Measurements from ENCODE around the gene LIMS3. TPM values are rescaled to one million over a fixed set of nuclear protein-coding genes. Genes with fewer than 3 reads are reported as not detected.
"Not testable (repeated sequence)": the region's sequence is repeated elsewhere in the genome, so short reads cannot be mapped to it uniquely, and the experiment has no call there.

The LIMS3 gene, protein sequence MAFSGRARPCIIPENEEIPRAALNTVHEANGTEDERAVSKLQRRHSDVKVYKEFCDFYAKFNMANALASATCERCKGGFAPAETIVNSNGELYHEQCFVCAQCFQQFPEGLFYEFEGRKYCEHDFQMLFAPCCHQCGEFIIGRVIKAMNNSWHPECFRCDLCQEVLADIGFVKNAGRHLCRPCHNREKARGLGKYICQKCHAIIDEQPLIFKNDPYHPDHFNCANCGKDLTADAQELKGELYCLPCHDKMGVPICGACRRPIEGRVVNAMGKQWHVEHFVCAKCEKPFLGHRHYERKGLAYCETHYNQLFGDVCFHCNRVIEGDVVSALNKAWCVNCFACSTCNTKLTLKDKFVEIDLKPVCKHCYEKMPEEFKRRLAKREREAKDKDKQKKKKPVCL
- not detected for polyA plus RNA-seq (2012; ENCODE audit: insufficient read depth, insufficient read length)

DNA sequence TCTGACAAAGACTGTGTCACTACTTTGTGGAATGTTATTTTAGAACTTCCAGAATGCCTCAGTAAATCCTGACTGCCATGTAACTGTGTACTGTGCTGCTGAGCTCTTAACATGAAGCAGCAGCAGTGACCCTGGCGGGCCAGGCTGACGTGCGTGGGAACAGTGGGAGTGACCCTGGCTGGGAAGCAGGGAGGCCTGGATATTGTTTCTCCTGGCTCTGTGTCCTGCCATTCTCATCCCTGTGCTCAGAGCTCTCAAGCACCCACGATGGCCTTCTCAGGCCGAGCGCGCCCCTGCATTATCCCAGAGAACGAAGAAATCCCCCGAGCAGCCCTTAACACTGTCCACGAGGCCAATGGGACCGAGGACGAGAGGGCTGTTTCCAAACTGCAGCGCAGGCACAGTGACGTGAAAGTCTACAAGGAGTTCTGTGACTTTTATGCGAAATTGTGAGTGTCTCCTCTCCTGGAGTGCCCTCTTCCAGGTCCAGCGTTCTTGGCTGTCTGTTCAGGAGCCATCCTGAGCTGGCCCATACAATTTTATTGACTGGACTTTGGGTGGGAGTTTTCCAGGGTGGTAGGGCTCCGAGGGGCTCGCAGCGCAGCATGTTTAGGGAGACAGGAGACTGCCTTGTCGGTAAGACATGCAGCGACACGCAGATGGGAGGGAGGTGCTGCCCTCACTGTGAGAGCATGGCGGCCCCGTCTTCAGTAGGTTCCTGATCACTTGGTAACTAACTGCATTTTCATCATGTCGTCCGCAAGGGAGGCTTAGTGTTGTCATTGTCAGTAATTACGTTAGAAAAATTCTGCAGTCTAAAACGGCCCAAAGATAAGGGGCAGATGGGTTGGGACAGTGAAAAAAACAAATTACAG, at the start of gene LIMS3:
LIMS3 (plus strand) TSS at position 227 of the 875 bp plus-strand sequence; CDS start at position 268, 41 bp downstream.
- not testable (repeated sequence) for DNase-seq (ENCODE audit: low read depth, low spot score); H3K4me3 ChIP-seq (ENCODE audit: low read length)

DNA sequence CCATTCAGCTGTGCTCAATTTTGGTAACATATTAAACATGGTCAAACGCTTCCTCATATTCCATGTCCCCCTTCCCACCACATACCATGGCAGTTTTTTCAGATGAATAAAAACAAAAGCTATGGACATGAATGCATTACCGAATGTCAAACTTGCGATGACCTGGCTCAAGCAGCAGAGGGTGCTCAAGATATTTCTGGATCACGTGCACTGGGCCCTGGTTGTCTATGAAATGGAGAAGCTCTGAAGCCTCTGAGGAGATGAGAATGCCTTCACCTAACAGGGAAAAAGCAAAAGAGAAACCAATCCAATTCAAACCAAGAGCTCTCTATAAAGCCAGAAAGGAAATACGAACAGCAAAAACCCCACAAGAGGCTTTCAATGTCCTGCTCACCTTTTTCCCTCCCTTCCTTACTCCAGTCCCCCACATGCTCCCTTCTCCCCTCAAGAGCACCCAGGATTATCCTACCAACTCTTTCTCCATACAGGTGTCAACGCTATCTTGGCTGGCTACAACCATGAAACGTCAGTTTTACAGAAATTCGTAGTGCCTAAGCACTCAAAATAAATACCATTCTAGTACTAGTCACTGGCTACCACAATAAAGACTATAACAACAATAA, 27.2 kb upstream of the LIMS3 start:
- DNase-seq (ENCODE audit: low read depth, low spot score); H3K4me3 ChIP-seq (ENCODE audit: low read length): not testable (repeated sequence)

DNA sequence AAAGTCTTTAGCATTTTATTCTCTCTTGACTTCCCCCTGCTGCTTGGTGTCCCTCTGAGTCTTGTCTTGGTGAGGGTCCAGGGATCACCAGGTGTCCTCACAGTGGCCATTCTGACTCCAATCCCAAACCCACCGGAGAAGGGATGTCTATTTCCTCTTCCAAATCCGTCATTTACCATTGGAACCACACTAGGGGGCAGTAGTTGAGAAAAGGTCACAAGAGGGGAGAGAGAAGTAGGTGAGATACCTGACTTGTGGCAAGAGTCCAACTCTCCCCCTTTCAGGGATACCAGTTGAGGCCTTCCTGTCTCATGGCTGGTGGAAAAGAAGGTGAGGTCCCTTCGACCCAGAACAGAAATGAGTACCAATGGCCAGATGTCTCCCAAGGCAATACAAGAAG, 21.9 kb upstream of the LIMS3 start:
- not testable (repeated sequence) for H3K4me3 ChIP-seq (ENCODE audit: low read length); DNase-seq (ENCODE audit: low read depth, low spot score)

DNA sequence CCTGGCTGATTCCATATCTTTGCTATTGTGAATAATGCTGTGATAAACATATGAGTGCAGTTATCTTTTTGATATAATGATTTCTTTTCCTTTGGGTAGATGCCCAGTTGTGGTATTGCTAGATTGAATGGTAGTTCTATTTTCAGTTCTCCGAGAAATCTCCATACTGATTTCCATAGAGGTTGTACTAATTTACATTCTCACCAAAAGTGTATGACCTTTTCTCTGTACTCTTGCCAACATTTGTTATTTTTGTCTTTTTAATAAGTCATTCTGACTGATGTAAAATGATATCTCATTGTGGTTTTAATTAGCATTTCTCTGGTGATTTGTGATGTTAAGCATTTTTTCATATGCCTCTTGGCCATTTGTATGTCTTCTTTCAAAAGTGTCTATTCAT, 16.4 kb upstream of the LIMS3 start:
- H3K4me3 ChIP-seq (ENCODE audit: low read length); DNase-seq (ENCODE audit: low read depth, low spot score): not testable (repeated sequence)

DNA sequence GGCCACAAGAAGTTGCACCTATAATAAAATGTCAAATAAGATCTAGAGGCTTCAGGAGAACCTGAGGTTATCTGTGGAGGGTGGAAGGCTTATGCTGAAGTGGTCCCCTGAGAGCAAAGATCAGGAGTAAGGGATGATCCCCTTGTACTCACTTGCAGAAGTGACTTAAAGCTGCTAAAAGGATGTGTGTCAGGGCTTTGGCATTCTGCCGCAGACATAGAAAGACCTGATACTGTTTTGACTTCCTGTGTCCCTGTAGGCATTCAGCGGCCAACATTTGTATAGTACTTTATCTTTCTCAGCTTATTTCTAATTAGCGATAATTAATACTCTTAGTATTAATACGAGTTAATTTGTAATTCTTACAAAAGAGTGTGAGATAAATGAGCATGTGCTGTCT, 10.1 kb upstream of the LIMS3 start:
- not testable (repeated sequence) for DNase-seq (ENCODE audit: low read depth, low spot score); H3K4me3 ChIP-seq (ENCODE audit: low read length)

DNA sequence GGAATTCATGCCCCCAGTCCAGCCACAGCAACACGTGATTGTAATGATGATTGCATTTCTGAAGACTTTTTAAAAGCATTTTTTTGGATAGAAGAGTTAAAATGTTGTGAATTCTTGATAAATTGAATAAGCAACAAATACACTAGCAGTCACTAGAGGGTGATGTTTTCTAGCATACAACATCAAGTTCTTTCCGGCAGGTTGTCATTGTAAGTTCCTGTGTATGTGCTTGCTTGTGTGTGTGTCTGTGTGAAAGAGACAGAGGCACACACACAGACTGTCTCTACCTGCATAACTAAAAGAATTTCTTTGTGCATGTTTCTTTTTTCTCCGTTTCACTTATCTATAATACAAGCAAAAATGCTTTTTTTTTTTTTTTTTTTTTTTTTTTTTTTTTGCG, 8.6 kb upstream of the LIMS3 start:
- not testable (repeated sequence) for H3K4me3 ChIP-seq (ENCODE audit: low read length); DNase-seq (ENCODE audit: low read depth, low spot score)

DNA sequence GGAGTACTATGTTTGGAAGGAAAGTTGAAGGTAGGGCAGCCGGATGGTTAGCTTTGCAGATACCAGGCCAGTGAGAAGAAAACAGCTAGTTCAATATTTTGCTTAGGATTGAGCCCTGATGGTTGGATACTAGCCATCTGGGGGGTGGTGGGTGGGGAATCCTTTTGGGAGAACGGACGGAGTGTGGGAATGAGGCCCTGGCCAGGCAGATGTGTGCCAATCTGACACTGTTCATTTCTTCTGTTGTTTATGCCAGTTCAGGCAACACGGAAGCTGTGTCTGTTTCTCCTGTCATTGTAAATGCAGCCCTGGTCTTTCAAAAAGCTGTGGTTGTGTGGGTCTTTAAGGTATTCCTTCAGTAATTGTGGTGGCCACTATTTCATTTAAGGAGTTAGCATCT, 7.5 kb upstream of the LIMS3 start:
- DNase-seq (ENCODE audit: low read depth, low spot score); H3K4me3 ChIP-seq (ENCODE audit: low read length): not testable (repeated sequence)

DNA sequence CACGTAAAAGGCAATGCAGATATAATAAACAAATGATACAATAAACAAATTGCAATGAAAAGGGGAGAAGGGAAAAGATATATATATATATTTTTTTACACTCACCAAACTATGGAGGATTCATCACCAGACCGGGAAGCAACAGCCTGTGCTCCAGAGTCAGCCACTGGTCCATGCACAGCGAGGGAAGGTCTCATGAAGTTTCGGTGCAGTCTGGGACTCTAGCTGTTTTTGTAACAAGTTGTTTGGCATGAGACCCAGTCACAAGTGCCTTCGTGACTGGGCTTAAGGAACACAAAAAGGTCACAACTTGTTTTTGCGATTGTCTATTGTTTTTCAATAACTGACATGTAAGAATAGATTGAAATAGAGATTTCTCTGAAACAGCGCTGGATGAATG, 4.8 kb upstream of the LIMS3 start:
- not testable (repeated sequence) for H3K4me3 ChIP-seq (ENCODE audit: low read length); DNase-seq (ENCODE audit: low read depth, low spot score)

DNA sequence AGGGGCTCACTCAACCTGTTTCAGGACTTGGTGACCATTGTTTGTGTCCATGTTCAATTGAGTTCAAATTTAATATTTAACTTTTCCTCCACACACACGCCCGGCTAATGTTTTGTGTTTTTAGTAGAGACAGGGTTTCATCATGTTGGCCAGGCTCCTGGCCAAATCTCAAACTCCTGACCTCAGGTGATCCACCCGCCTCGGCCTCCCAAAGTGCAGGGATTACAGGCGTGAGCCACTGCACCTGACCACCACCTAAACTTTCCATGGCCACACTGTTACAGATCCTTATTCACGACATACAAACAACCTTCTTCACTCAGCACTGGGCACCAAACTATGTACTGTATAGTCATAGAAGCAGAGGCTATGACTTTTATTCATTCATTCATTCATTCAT, 4.3 kb upstream of the LIMS3 start:
- not testable (repeated sequence) for H3K4me3 ChIP-seq (ENCODE audit: low read length); DNase-seq (ENCODE audit: low read depth, low spot score)

DNA sequence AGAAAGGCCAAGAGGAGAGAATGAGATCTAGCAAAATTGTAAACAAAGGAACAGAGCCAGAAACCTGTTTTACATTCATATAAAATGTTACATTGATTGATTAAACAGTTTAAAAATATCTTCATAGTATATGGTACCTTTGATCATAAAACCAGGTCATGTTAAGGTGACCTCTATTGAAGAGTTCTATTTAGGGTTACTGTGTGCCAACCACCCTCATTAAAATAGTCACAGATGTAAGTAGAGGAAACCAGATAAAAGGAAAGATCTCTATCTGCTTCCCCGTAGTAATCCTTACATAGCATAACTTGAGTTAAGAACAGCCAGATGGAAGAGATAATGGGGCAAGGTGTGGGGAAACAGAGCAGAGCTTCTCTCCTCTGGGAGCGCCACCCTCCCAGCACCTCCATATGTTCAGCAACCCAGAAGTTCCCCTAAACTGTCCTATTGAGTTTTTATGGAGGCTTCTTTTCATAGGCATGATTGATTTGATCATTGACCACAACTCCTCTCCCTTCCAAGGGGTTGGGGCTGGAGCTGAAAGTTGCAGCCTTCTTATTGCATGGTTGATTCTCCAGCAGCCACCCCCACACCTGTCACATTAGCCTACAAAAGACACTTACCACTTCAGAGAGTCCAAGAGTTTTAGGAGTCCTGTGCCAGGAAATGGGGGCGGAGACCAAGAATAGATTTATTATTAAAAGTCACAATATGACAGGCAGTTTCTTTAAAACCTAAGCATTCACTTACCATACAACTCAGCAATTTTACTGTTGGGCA, 3.2 kb upstream of the LIMS3 start:
- H3K4me3 ChIP-seq (ENCODE audit: low read length); DNase-seq (ENCODE audit: low read depth, low spot score): not testable (repeated sequence)

DNA sequence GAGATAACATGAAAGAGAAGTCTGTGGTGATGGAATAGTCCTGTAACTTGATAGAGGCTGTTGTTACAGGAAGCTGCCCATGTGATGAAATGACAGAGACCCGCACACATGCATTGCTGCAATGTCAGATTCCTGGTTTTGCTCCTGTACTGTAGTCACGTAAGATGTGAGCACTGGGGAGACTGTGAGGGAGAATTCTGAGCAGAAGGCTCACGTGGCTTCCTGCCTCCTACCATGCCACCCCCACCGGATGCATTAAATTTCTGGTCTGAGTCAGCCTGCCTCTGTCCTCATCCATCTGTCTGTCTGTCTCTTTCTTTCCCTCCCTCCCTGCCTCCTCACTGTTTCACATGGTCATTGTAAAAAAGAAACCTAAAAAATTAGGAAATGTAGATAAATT, 2.3 kb upstream of the LIMS3 start:
- not testable (repeated sequence) for DNase-seq (ENCODE audit: low read depth, low spot score); H3K4me3 ChIP-seq (ENCODE audit: low read length)

DNA sequence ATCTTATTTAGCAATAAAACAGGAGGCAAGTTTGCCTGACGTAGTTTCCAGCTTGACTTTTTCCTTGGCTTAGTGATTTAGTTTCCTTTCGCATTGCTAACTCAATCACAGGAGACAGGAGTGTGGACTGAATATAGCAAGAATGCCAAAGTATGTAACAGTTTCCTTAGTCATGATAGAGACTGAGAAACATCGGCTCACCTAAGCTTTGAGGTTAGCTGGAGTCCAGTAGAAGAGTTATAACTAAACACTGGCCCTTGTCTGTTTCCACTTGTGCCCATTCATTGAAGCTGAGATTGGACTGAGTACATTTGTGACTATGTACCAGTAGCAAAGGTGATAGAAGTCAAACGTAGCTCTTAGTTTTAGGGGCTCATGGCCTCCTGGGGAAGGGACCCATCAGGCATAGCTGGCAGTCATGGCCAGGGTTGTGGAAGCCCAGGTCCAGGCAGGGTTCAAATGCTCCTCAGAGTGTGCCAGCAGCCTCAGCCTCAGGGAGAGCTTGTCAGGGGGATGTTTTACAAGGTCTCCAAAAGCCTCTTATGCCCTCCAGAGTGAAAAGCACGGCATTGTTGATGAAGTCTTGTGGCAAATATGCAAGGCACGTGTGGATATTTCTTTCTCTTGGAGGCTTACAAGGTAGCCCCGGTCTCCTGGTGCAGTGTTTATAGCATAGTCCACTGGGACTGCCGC, 573 bp upstream of the LIMS3 start:
- not testable (repeated sequence) for H3K4me3 ChIP-seq (ENCODE audit: low read length); DNase-seq (ENCODE audit: low read depth, low spot score)

DNA sequence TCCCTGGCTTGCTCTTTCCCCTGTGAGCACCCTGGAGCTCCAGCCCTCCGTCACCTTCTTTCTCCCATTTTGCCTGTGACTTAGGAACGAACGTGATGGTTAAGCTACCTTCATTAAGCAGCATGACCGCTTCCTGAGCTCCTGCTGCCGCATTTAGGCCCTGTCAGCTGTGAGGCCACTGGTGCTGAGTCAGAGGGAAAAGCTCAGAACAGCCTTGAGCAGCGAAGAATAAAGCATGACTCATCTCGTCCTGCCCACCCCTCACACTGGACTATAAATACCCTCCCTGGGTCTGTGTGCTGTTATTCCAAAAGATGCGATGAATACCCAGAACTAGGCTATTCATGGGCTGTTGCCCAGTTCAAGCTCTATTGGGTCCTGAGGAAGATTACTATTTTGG, 7.3 kb downstream of the LIMS3 start:
- H3K4me3 ChIP-seq (ENCODE audit: low read length); DNase-seq (ENCODE audit: low read depth, low spot score): not testable (repeated sequence)

DNA sequence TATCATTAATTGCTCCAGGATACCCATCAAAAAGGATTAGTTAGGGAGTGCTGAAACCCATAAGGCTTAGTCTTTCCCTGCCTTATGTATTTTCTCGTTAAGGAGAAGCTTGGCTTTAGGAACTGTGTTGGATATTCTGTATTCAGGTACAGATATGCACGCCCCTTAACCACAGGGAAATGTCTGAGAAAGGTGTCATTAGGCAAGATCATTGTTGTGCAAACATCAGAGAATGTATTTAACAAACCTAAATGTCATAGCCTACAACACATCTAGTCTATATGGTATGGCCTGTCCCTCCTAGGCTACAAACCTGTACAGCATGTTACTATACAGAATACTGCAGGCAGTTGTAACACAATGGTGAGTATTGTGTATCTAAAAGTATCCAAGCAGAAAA, 10.1 kb downstream of the LIMS3 start:
- not testable (repeated sequence) for DNase-seq (ENCODE audit: low read depth, low spot score); H3K4me3 ChIP-seq (ENCODE audit: low read length)

DNA sequence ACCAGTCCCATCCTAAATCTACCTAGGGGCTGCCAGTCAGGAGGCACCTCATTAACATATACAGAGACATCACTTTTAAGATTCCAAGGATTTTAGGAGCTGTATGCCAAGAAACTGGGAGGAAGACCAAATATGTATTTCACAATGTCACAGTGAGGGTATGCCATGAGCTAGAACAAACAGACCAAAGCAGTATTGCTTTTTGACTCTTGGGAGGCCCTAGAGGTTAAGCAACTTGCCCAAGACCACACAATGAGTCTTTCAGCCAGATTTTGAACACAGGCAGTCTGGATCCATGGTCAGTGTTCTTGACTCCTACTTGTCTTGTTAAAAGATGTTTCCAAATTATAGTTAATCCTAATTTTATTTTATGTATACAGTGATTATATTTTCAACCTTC, 12.3 kb downstream of the LIMS3 start:
- DNase-seq (ENCODE audit: low read depth, low spot score); H3K4me3 ChIP-seq (ENCODE audit: low read length): not testable (repeated sequence)

DNA sequence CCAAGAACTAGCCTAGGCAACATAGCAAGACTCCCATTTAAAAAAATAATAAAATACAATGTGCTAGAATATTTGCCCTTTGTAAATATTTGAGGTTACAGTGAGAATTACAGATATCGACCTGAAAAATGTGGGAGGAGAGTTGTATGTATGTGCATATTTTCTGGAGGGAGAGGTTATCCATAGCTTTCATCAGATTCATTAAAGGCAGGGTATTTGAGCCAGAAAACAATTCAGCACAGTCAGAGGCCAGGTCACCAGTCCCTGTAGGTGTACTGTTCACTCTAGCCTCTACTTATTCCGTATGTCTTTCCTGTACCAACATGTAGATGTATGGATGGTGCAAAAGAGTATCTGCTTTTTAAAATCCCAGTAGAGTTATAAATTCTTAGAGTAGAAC, 15.4 kb downstream of the LIMS3 start:
- DNase-seq (ENCODE audit: low read depth, low spot score); H3K4me3 ChIP-seq (ENCODE audit: low read length): not testable (repeated sequence)

DNA sequence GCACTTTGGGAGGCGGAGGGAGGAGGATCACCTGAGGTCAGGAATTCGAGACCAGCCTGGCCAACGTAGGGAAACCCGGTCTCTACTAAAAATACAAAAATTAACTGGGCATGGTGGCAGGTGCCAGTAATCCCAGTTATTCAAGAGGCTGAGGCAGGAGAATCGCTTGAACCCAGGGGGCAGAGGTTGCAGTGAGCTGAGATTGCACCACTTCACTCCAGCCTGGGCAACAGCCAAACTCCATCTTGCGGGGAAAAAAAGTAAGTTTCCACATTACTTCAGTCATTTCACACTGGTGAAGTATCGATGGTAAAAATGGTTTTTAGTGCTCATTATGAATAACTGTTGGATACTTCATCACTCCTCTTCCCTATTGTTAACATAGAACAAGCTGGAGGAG, 16.1 kb downstream of the LIMS3 start:
- H3K4me3 ChIP-seq (ENCODE audit: low read length); DNase-seq (ENCODE audit: low read depth, low spot score): not testable (repeated sequence)

DNA sequence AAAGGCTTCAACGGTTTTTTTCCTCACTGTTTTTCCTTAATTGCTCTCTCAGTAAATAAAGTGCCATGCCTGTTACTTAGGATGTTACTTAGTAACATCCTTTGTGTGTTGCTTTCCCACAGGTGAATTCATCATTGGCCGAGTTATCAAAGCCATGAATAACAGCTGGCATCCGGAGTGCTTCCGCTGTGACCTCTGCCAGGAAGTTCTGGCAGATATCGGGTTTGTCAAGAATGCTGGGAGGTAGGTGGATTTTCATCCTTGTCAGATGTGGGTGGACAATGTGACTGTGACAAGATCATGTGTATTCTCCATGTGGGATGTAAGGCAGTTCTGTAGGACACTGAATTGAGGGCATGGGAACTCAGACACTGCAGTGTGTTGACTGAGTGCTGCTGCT, 17.3 kb downstream of the LIMS3 start:
- H3K4me3 ChIP-seq (ENCODE audit: low read length); DNase-seq (ENCODE audit: low read depth, low spot score): not testable (repeated sequence)
